Stomach (tissue), 9 donors: ENCODE results near the gene ACYP2. TPM values are rescaled to one million over a fixed set of nuclear protein-coding genes. Genes with fewer than 3 reads are reported as not detected.
A peak's percentile ranks its signal among the peaks of the same experiment; 100 is the strongest.

Experiments
- DNase-seq, 2 donors: peaks; one replicate each; pipeline versions ENCODE4 v3.0.0 to v3.0.0-alpha.2; 2013 to 2019
- H3K27ac ChIP-seq, 5 donors: fragments of 200-600 bp in 4 of 5; sonication (generic) in 4 of 5; one replicate each; pipeline ENCODE4 v1.5.1; 2013 to 2019; ENCODE audit warnings: mild to moderate bottlenecking in 1 of 5, moderate library complexity in 1 of 5
- H3K27me3 ChIP-seq, 3 donors: fragments of 200-600 bp; sonication (generic); one replicate each; pipeline ENCODE4 v1.5.1; 2017 to 2019; ENCODE audit warnings: mixed run types in 1 of 3
- H3K36me3 ChIP-seq, 4 donors: fragments of 200-600 bp; sonication (generic); 1 replicate in 3 of 4; 2 replicates in 1 of 4; pipeline ENCODE4 v1.5.1; 2016 to 2019
- H3K4me1 ChIP-seq, 4 donors: fragments of 200-600 bp; sonication (generic); one replicate each; pipeline ENCODE4 v1.5.1; 2016 to 2019
- H3K4me3 ChIP-seq, 4 donors: fragments of 200-600 bp; sonication (generic) in 3 of 4; one replicate each; pipeline ENCODE4 v1.5.1; 2016 to 2019; ENCODE audit warnings: mild to moderate bottlenecking in 1 of 4
- H3K9me3 ChIP-seq, 4 donors: fragments of 200-600 bp; sonication (generic); one replicate each; pipeline ENCODE4 v1.5.1; 2016 to 2019
- CTCF ChIP-seq, 7 experiments: fragments of 450-650 bp in 4 of 7; fragments of 200-600 bp in 3 of 7; sonication (generic) in 3 of 7; IDR thresholded peaks; one replicate each; pipeline ENCODE4 v1.5.1; 2016 to 2019; ENCODE audit warnings: antibody characterized with exemption in 7 of 7, control low read depth in 2 of 7, mild to moderate bottlenecking in 1 of 7
- EP300 ChIP-seq: sonication (generic); formaldehyde crosslinking; IDR thresholded peaks from one replicate; pipeline ENCODE4 v1.6.1; 2017; ENCODE audit warnings: antibody characterized with exemption
- POLR2A ChIP-seq, 4 donors: fragments of 450-650 bp; IDR thresholded peaks; one replicate each; pipeline ENCODE4 v1.6.1; 2016; ENCODE audit warnings: antibody characterized with exemption in 4 of 4, control low read depth in 2 of 4, mild to moderate bottlenecking in 1 of 4, moderate library complexity in 1 of 4
- POLR2AphosphoS5 ChIP-seq, 3 donors: sonication (generic); formaldehyde crosslinking; IDR thresholded peaks; one replicate each; pipeline ENCODE4 v1.6.1; 2016; ENCODE audit warnings: antibody characterized with exemption in 3 of 3
- WGBS, 5 donors: extraction: QIAGEN DNeasy Blood & Tissue Kit in 3 of 5; methylation state at CpG; one replicate each; pipeline versions ENCODE4 v1.1.5 to v1.1.7; 2013 to 2018; 5-methylcytosine and 5-hydroxymethylcytosine counted together
- intact Hi-C: fragments of 100-400 bp; cut with DNase I; formaldehyde crosslinking; loops from one replicate; pipeline ENCODE4 v1.15.1; 2023; ENCODE audit warnings: low total_unique reads
- polyA plus RNA-seq, 3 donors: library from polyadenylated mRNA; stranded (reverse); fragments of 200-250 nt; gene quantifications; one replicate each; pipeline ENCODE4 v1.2.3, GENCODE V29; 2013
- total RNA-seq, 5 donors: library from RNA; depleted of rRNA; stranded (reverse); fragments of >200 nt; gene quantifications; one replicate each; pipeline versions ENCODE4 v1.1.0 to v1.2.3, GENCODE V29; 2014 to 2016
- donor health status: healthy with polysubstance abuse.
- donor health status: Bipolar disorder and iron deficiency.
- donor health status: healthy.

The ACYP2 gene
- total and polyA plus RNA-seq, 8 donors, result 4.3 to 42.0 (median 21.7) TPM

GRCh38 chr2:54084600-54084999 lies 30.8 kb upstream of the ACYP2 start:
- Histone ChIP-seq H3K4me1 (peaks cover 0 to 10% (median 0%) of the 10 kb centered on the region in 4 donors), H3K27me3 (no peaks in the 10 kb centered on the region), H3K9me3 (no peaks in the 10 kb centered on the region), H3K4me3 (no peak overlapping the region), H3K27ac (no peak overlapping the region), H3K36me3 (peaks cover 0 to 9% (median 0%) of the 10 kb centered on the region in 4 donors)
- 32 to 59% (median 50%) methylated on average over 3 of the region's 3 CpGs for WGBS, 5 donors
- intact Hi-C loops, result no loop called here
- DNase-seq, result peak in 1 of 2 donors; percentile 57
- no peak for TF ChIP-seq POLR2A (IDR thresholded peaks at IDR 0.05)
- peak in 4 of 7 experiments; percentile 18 to 39 (median 22) for TF ChIP-seq CTCF (IDR thresholded peaks at IDR 0.05)

DNA sequence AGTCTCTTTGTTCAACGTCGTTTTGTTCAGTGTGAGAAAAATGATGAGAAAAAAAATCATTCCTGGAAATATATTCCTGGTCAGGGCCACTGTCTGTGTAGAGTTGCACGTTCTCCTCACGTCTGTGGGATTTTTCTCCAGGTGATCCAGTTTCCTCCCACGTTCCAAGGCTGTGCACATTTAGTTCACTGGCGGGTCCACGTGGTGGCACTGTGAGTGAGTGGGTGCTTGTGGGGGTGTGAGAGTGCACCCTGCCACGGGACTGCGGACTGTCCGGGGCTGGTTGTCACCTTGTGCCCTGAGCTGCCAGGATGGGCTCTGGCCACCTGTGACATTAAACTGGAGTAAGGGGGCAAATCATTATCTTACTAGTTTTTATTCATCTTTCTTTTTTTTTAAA lies 30.3 kb upstream of the ACYP2 start:
- DNase-seq, result no peak
- H3K36me3 ChIP-seq, result peaks cover 0 to 8% (median 0%) of the 10 kb centered on the region in 4 donors
- WGBS, 5 donors, result 77 to 86% (median 79%) methylated on average over 10 of the region's 10 CpGs
- H3K27ac ChIP-seq, result no peak overlapping the region
- peaks cover 0 to 10% (median 0%) of the 10 kb centered on the region in 4 donors for H3K4me1 ChIP-seq
- intact Hi-C loops, result no loop called here
- H3K9me3 ChIP-seq, result no peaks in the 10 kb centered on the region
- H3K4me3 ChIP-seq, result no peak overlapping the region
- H3K27me3 ChIP-seq, result no peaks in the 10 kb centered on the region
- no peak for TF ChIP-seq CTCF (IDR thresholded peaks at IDR 0.05)
- TF ChIP-seq EP300, result no peak

DNA sequence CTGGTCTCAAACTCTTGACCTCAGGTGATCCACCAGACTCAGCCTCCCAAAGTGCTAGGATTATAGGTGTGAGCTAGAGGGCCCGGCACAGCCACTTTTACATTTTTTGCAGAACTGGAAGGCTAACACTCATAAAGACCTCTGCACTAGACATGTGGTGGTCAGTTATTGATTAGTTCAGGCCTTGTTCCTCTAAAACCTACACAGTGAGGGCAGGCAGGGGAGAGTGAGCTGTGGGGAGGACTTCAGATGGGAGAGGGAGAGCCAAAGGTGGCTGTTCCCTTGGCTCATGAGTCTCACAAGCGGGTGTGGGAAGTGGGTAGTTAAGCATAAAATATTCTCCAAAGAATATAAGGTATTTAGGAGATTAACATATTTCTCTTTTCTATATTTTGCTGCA lies 29.3 kb upstream of the ACYP2 start:
- H3K36me3 ChIP-seq, result no peaks in the 10 kb centered on the region
- no peak for DNase-seq
- peaks cover 0 to 10% (median 0%) of the 10 kb centered on the region in 4 donors for H3K4me1 ChIP-seq
- H3K4me3 ChIP-seq, result no peak overlapping the region
- H3K27ac ChIP-seq, result no peak overlapping the region
- H3K27me3 ChIP-seq, result no peaks in the 10 kb centered on the region
- H3K9me3 ChIP-seq, result no peaks in the 10 kb centered on the region
- intact Hi-C loops, result no loop called here
- TF ChIP-seq CTCF (IDR thresholded peaks at IDR 0.05) (no peak), EP300 (no peak), POLR2A (IDR thresholded peaks at IDR 0.05) (no peak), POLR2AphosphoS5 (IDR thresholded peaks at IDR 0.05) (no peak)
- 94 to 99% (median 95%) methylated on average over 2 of the region's 2 CpGs for WGBS, 5 donors

DNA sequence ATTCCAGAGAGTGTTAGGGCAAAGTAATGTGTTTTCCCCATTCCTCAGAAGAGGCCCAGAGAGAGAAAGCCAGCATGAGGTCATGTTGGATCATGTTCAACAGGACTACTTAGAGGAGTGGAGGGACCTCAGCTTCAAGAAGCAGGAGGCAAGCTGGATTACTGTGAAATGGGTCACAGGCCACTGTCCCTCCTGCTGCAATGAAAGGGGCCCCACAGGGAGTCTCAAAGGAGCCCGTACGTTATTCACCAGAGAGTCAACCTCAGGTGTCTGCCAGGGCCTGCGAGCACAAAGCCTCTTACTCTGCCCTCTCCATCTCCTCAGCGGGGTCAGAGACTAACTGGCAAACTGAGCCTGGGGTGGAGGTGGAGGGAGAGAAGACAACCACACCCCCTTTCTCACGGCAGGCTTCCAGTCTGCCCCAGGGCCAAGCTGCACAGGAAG lies 27.2 kb upstream of the ACYP2 start:
- no peaks in the 10 kb centered on the region for H3K9me3 ChIP-seq
- H3K4me3 ChIP-seq, result no peak overlapping the region
- TF ChIP-seq EP300 (no peak), POLR2A (IDR thresholded peaks at IDR 0.05) (no peak), CTCF (IDR thresholded peaks at IDR 0.05) (no peak), POLR2AphosphoS5 (IDR thresholded peaks at IDR 0.05) (no peak)
- no peaks in the 10 kb centered on the region for H3K27me3 ChIP-seq
- intact Hi-C loops, result no loop called here
- peak in 1 of 2 donors; percentile 46 for DNase-seq
- H3K4me1 ChIP-seq, result peaks cover 0 to 10% (median 0%) of the 10 kb centered on the region in 4 donors
- no peaks in the 10 kb centered on the region for H3K36me3 ChIP-seq
- H3K27ac ChIP-seq, result no peak overlapping the region
- 66 to 86% (median 68%) methylated on average over 5 of the region's 5 CpGs for WGBS, 5 donors
